GM12892 (cell line): Measurements from ENCODE around the gene KIAA0586.

Experiments
- POLR2A ChIP-seq: IDR thresholded peaks from 2 replicates; pipeline ENCODE4 v1.6.1; 2011; ENCODE audit warnings: low read depth, low read length, control low read depth
- POLR2AphosphoS5 ChIP-seq: IDR thresholded peaks from 2 replicates; pipeline ENCODE4 v1.6.1; 2011; ENCODE audit warnings: low read depth, low read length, control low read depth
- TAF1 ChIP-seq: IDR thresholded peaks from 2 replicates; pipeline ENCODE4 v1.6.1; 2011; ENCODE audit warnings: low read depth, mild to moderate bottlenecking, control low read depth, low read length, borderline replicate concordance

GRCh38 chr14:58541633-58542022 is 114.1 kb downstream of the KIAA0586 start:
- TF ChIP-seq POLR2AphosphoS5 = no peak
- TF ChIP-seq POLR2A = no peak
- no peak for TF ChIP-seq TAF1
